SU-DHL-6 (cell line): Measurements from ENCODE around the gene EXOC8.

Source experiments
- CTCF ChIP-seq: fragments of 200-600 bp; sonication (generic); IDR thresholded peaks from one replicate; pipeline ENCODE4 v1.5.1; 2017; ENCODE audit warnings: antibody characterized with exemption, mild to moderate bottlenecking, low read length, moderate library complexity; ENCODE audit not compliant: insufficient read depth, poor library complexity, severe bottlenecking
- EZH2phosphoT487 ChIP-seq: fragments of 200-600 bp; sonication (generic), shearing (Covaris generic); conservative IDR thresholded peaks from 2 replicates; pipeline ENCODE4 v1.6.1; 2018; ENCODE audit warnings: mild to moderate bottlenecking, antibody characterized with exemption, low read length, moderate library complexity, mixed read lengths

GRCh38 chr1:231327617-231328016 lies 10.0 kb downstream of the EXOC8 start:
- no peak for TF ChIP-seq CTCF
- no peak for TF ChIP-seq EZH2phosphoT487
